Raji (cell line): Measurements from ENCODE around the gene DPYD.

ENCODE experiments used
- POLR2A ChIP-seq: IDR thresholded peaks from 2 replicates; pipeline ENCODE4 v1.6.1; 2011; ENCODE audit warnings: low read depth, low read length, control low read depth; ENCODE audit not compliant: insufficient read depth

DPYD gene

DNA sequence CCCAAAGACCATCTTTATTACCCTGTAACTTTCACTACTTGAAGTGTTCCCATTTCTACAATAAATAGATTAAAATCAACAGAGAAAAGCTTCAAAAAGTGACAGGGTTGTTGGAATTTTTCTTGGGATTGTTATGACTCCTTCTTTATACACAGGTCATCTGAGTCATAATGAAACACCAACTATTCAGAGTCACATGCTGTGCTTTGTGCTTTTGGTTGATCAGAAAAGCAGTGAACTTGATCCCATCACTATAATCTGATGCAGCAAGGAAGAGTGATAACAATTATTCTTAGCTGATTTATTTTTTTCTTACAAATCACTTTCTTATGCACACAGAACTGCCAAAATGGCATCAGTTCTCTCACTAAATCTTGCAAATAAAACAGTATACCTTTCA lies 776.3 kb downstream of the DPYD start:
- no peak for TF ChIP-seq POLR2A

GRCh38 chr1:97143236-97143882 lies 777.5 kb downstream of the DPYD start:
- no peak for TF ChIP-seq POLR2A

GRCh38 chr1:97140611-97141010 lies 780.2 kb downstream of the DPYD start:
- TF ChIP-seq POLR2A, result no peak

GRCh38 chr1:97139512-97139911 lies 781.3 kb downstream of the DPYD start:
- TF ChIP-seq POLR2A, result no peak

DNA sequence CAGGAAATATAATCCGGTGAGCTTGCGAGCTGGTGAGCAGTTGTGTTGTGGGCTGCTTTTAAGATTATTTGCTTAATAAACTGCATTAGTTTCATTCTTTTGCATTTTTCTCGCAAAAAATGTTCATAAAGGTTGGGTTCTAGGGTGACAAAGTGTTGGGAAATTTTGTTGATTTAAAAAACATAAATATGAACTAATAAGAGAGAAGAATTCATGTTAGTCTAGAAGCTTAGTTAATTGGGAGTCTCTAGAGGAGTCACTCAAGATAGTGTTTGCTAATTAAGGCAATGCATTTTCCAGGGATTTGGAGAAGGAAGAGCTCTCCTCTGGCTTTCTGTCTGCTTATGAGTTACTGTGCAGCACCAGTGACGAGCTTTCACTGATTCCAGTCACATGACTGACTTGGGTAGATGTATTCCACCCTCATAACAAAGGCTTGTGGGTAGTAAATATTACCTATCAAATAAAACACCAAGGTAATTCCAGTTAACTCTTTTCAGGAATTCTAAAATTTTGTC lies 782.3 kb downstream of the DPYD start:
- TF ChIP-seq POLR2A, result no peak

GRCh38 chr1:97137862-97138514 lies 782.8 kb downstream of the DPYD start:
- no peak for TF ChIP-seq POLR2A

DNA sequence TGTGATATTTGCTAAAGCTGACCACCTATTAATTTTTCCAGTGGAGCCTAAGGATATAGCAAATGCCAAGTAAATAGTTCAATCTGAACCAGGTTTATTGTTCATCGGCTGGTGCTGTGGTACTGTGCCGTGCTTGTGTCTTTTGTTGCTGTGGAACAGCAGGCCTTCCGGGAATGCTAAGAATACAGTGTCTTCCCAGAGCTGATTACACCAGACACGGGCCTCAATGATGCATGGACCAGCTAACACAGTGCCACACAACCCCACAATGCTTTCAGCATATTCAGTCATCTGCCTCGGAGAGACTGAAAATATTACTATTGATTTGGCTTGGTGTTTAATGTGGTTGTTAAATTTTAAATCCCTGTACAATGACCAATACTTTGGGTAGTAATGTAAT lies 783.8 kb downstream of the DPYD start:
- no peak for TF ChIP-seq POLR2A

DNA sequence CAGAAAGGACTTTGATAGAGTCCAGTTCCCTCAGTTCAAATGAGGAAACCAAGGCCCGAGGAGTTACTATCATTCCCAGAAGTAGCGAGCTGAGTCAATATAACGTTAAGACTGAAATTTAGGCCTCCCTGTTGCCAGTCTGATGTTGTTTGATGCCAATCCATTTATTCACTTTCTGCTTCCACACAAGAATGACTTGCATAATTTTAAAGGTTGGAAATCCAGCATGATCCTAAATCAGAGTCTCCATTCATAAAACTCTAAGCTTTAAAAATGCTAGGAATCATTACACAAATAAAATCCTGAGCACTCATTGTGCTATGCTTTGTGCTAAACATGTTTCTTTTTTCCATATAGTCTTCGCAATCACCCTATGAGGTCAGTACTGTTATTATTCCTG lies 784.9 kb downstream of the DPYD start:
- no peak for TF ChIP-seq POLR2A

DNA sequence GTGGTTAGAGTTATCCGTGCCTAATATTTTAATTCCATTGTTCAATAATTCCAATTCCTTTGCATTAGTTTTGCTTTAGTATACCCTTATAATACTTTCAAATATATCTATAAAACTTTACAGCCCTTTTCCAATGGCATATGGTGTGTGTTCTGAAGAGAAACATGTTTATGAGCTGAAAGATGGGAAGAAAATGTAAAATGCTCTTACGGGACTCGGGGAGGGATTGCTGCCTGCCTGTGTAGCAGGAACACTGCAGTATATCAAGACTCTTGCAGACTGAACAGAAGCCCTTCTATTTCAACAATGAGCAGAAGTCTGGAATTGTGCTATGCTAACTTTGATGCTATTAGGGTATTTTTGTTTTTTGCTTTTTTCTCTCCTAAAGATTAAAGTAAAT lies 792.4 kb downstream of the DPYD start:
- TF ChIP-seq POLR2A, result no peak

GRCh38 chr1:97123717-97124431 lies 797.0 kb downstream of the DPYD start:
- TF ChIP-seq POLR2A, result no peak

GRCh38 chr1:97120806-97121205 lies 800.0 kb downstream of the DPYD start:
- TF ChIP-seq POLR2A, result no peak

DNA sequence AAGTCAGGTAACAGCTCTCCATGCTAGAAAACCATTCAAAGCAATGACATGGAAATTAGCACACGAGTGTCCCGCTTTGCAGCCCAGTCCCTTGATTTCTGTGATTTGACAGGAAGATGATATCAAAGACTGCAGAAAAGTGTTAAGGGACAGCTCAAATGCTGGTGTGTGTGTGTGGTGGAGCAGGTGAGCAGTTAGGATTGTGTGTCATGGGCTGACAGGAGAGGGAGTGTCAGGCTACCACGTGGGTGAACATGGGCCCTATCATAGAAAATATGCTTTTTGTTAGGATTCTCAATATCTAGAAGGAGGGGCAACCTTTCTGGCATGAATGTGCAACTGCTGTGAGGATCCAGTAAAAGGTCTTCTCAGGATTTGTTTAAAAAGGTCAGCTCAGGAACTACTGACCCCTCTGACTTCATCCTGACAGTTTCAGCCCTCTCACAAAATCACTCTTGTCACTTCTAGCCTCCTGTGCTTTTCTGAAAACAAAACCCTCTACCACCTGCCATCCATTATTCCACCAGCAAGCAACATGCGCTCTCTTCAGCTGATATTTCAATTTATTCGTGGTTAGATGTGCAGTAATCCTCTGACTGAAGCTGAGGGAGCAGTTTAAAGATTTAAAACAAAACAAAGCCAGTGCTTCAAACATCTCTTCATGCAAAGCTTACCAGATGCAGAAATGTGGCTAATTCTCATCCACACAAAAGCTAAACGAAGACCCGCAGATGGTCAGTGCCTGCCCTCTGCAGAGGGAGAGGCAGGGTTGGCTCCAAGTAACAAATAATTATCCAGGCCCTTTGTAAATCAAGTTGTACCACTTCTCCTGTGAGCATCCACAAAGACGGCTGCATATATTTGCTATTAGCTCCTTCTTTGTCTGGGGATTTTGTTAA lies 801.3 kb downstream of the DPYD start:
- no peak for TF ChIP-seq POLR2A

DNA sequence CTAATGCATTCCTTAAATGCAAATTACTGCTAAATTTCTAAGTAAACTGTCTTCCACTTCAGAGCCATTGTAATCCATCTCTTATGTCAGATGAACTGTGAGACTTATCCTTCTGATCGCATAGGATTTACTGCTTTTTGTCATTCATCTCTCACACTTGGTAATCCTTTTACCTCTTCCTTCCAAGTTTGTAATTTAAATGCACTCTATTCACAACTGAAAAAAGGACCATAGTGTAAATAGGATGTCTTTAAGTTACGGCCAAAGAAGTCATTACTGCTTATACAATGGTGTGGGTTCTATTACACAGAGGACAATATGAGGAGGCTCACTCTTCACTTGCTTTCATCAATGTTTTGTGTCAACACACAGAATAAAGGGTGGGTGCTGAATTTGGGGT lies 806.0 kb downstream of the DPYD start:
- no peak for TF ChIP-seq POLR2A

GRCh38 chr1:97112442-97112841 lies 808.4 kb downstream of the DPYD start:
- no peak for TF ChIP-seq POLR2A

GRCh38 chr1:97108179-97108578 lies 812.7 kb downstream of the DPYD start:
- TF ChIP-seq POLR2A, result no peak
